HEK293T (cell line): ENCODE data around the gene ARHGDIB.

Source experiments
- CTCF ChIA-PET: fragments of 350-600 bp; formaldehyde crosslinking; extraction: SDS; loops from one replicate; lab custom pipeline; 2021; ENCODE audit warnings: antibody characterized with exemption, inconsistent platforms; lab: Yijun Ruan, JAX
- POLR2A ChIA-PET: fragments of 350-600 bp; formaldehyde crosslinking; extraction: SDS; loops from one replicate; lab custom pipeline; 2020; ENCODE audit warnings: antibody characterized with exemption, inconsistent platforms; lab: Yijun Ruan, JAX
- DNase-seq: peaks from one replicate; pipeline ENCODE4 v3.0.0; 2012; ENCODE audit warnings: mixed read lengths; ENCODE audit errors: extremely low spot score
- ARNT ChIP-seq: fragments of 450-650 bp; IDR thresholded peaks from 2 replicates; pipeline ENCODE4 v1.6.1; 2017; ENCODE audit warnings: mild to moderate bottlenecking
- BHLHE40 ChIP-seq: fragments of 450-650 bp; IDR thresholded peaks from 2 replicates; pipeline ENCODE4 v1.6.1; 2016; ENCODE audit warnings: mild to moderate bottlenecking, moderate library complexity, borderline replicate concordance
- CTBP1 ChIP-seq: fragments of 450-650 bp; IDR thresholded peaks from 2 replicates; pipeline ENCODE4 v1.6.1; 2016; ENCODE audit warnings: borderline replicate concordance
- ELF4 ChIP-seq: fragments of 450-650 bp; IDR thresholded peaks from 2 replicates; pipeline ENCODE4 v1.6.1; 2017; ENCODE audit warnings: antibody characterized with exemption
- FOXA1 ChIP-seq: fragments of 450-650 bp; IDR thresholded peaks from 2 replicates; pipeline ENCODE4 v1.6.1; 2016; ENCODE audit warnings: mild to moderate bottlenecking
- FOXK2 ChIP-seq: fragments of 450-650 bp; IDR thresholded peaks from 2 replicates; pipeline ENCODE4 v1.6.1; 2016; ENCODE audit warnings: mild to moderate bottlenecking
- FOXM1 ChIP-seq: fragments of 450-650 bp; IDR thresholded peaks from 2 replicates; pipeline ENCODE4 v1.6.1; 2017; ENCODE audit warnings: mild to moderate bottlenecking, borderline replicate concordance
- HDGF ChIP-seq: fragments of 450-650 bp; IDR thresholded peaks from 2 replicates; pipeline ENCODE4 v1.6.1; 2017; ENCODE audit warnings: antibody characterized with exemption, borderline replicate concordance
- L3MBTL2 ChIP-seq: fragments of 450-650 bp; conservative IDR thresholded peaks from 2 replicates; pipeline ENCODE4 v1.6.1; 2016; ENCODE audit warnings: mild to moderate bottlenecking
- LEF1 ChIP-seq: fragments of 450-650 bp; IDR thresholded peaks from 2 replicates; pipeline ENCODE4 v1.6.1; 2017; ENCODE audit warnings: mild to moderate bottlenecking, borderline replicate concordance
- NFRKB ChIP-seq: fragments of 450-650 bp; IDR thresholded peaks from 2 replicates; pipeline ENCODE4 v1.6.1; 2016; ENCODE audit warnings: mild to moderate bottlenecking, moderate library complexity
- PKNOX1 ChIP-seq: fragments of 450-650 bp; IDR thresholded peaks from 2 replicates; pipeline ENCODE4 v1.6.1; 2016
- SP1 ChIP-seq: fragments of 450-650 bp; IDR thresholded peaks from 2 replicates; pipeline ENCODE4 v1.6.1; 2017
- SUZ12 ChIP-seq: fragments of 450-650 bp; IDR thresholded peaks from 2 replicates; pipeline ENCODE4 v1.6.1; 2016; ENCODE audit warnings: mild to moderate bottlenecking
- TARDBP ChIP-seq: fragments of 450-650 bp; IDR thresholded peaks from 2 replicates; pipeline ENCODE4 v1.6.1; 2016
- ZNF384 ChIP-seq: fragments of 450-650 bp; IDR thresholded peaks from 2 replicates; pipeline ENCODE4 v1.6.1; 2016

The ARHGDIB gene

GRCh38 chr12:14931791-14932560 is 29.4 kb downstream of the ARHGDIB start:
- TF ChIP-seq SUZ12 (no peak), ELF4 (no peak), PKNOX1 (no peak), CTBP1 (no peak), FOXA1 (no peak), TARDBP (no peak)
- DNase-seq, result no peak
- ChIA-PET POLR2A (no interaction called here), CTCF (interaction anchor here (0.7 kb wide), 1 partner anchor 100 kb away, joined by 3 read pairs; no protein-coding TSS in a partner anchor)

- ChIA-PET CTCF (interaction anchor here (0.7 kb wide), 1 partner anchor 100 kb away, joined by 3 read pairs; no protein-coding TSS in a partner anchor), POLR2A (no interaction called here)
- TF ChIP-seq ARNT (no peak), PKNOX1 (no peak), FOXA1 (no peak), BHLHE40 (no peak), NFRKB (no peak), HDGF (no peak), LEF1 (no peak), SUZ12 (no peak), ELF4 (no peak), CTBP1 (no peak), FOXM1 (no peak), SP1 (no peak), TARDBP (no peak), FOXK2 (no peak)
Observed at GRCh38 chr12:14931359-14931758, 30.0 kb downstream of the ARHGDIB start.

GRCh38 chr12:14930299-14930698 is 31.1 kb downstream of the ARHGDIB start:
- no peak for DNase-seq
- ChIA-PET POLR2A (no interaction called here), CTCF (no interaction called here)
- no peak for TF ChIP-seq L3MBTL2
- no peak for TF ChIP-seq HDGF
- TF ChIP-seq TARDBP, result no peak
- TF ChIP-seq SUZ12, result no peak
- no peak for TF ChIP-seq BHLHE40
- TF ChIP-seq FOXK2, result no peak
- TF ChIP-seq LEF1, result no peak
- TF ChIP-seq FOXA1, result no peak
- TF ChIP-seq ARNT, result no peak
- no peak for TF ChIP-seq PKNOX1
- TF ChIP-seq ELF4, result no peak
- no peak for TF ChIP-seq ZNF384
- no peak for TF ChIP-seq SP1
- no peak for TF ChIP-seq FOXM1
- no peak for TF ChIP-seq CTBP1
- no peak for TF ChIP-seq NFRKB

More at GRCh38 chr12:14931359-14931758, 30.0 kb downstream of the ARHGDIB start:
- DNase-seq, result no peak

- TF ChIP-seq FOXA1, result no peak
- no peak for TF ChIP-seq L3MBTL2
- no peak for TF ChIP-seq LEF1
- TF ChIP-seq PKNOX1, result no peak
- TF ChIP-seq ARNT, result no peak
- TF ChIP-seq SUZ12, result no peak
- TF ChIP-seq NFRKB, result no peak
- no peak for TF ChIP-seq ELF4
- TF ChIP-seq SP1, result no peak
- TF ChIP-seq CTBP1, result no peak
- TF ChIP-seq FOXK2, result no peak
- TF ChIP-seq TARDBP, result no peak
- TF ChIP-seq HDGF, result no peak
- TF ChIP-seq ZNF384, result no peak
- no peak for TF ChIP-seq FOXM1
- no peak for TF ChIP-seq BHLHE40
- CTCF ChIA-PET, result no interaction called here
- DNase-seq, result no peak
- POLR2A ChIA-PET, result no interaction called here
Observed at GRCh38 chr12:14928931-14929330, 32.5 kb downstream of the ARHGDIB start.

GRCh38 chr12:14927267-14927666 is 34.1 kb downstream of the ARHGDIB start:
- ChIA-PET CTCF (no interaction called here), POLR2A (no interaction called here)
- no peak for DNase-seq
- TF ChIP-seq NFRKB (no peak), CTBP1 (no peak), L3MBTL2 (no peak), LEF1 (no peak)

- ChIA-PET POLR2A (no interaction called here), CTCF (no interaction called here)
- no peak for DNase-seq
- no peak for TF ChIP-seq ELF4
- TF ChIP-seq SUZ12, result no peak
- TF ChIP-seq FOXA1, result no peak
- TF ChIP-seq FOXK2, result no peak
- TF ChIP-seq BHLHE40, result no peak
- TF ChIP-seq NFRKB, result no peak
- TF ChIP-seq FOXM1, result no peak
- TF ChIP-seq SP1, result no peak
- TF ChIP-seq HDGF, result no peak
- no peak for TF ChIP-seq CTBP1
- no peak for TF ChIP-seq L3MBTL2
- no peak for TF ChIP-seq ARNT
- TF ChIP-seq PKNOX1, result no peak
- no peak for TF ChIP-seq ZNF384
- no peak for TF ChIP-seq LEF1
Observed at GRCh38 chr12:14924541-14924940, 36.9 kb downstream of the ARHGDIB start.
